GM23338 (cell line): ENCODE data around the gene OR14A16. TPM values are rescaled to one million over a fixed set of nuclear protein-coding genes. Genes with fewer than 3 reads are reported as not detected.
A peak's percentile ranks its signal among the peaks of the same experiment; 100 is the strongest.

Experiments
- ATAC-seq: fragments of 200-7000 bp; cut with Tn5 transposase; 3 replicates; pipeline ENCODE4 v1.9.1; 2020
- DNase-seq: peaks from one replicate; pipeline ENCODE4 v3.0.0-alpha.2; 2015; ENCODE audit warnings: low spot score
- H2AFZ ChIP-seq: fragments of 200-600 bp; sonication (generic); 2 replicates; pipeline ENCODE4 v1.8.0; 2016; ENCODE audit warnings: antibody characterized with exemption, mild to moderate bottlenecking, moderate library complexity
- H3F3A ChIP-seq: fragments of 200-600 bp; sonication (generic); replicated peaks from 2 replicates; pipeline ENCODE4 v1.8.0; 2017; ENCODE audit warnings: antibody characterized with exemption, mixed run types, low read depth
- H3K27ac ChIP-seq: fragments of 200-600 bp; sonication (generic); 2 replicates; pipeline ENCODE4 v1.6.1; 2016; ENCODE audit warnings: low read depth
- H3K27me3 ChIP-seq: fragments of 200-600 bp; sonication (generic); 2 replicates; pipeline ENCODE4 v1.8.0; 2016; ENCODE audit warnings: mild to moderate bottlenecking, mixed run types, moderate library complexity; ENCODE audit not compliant: insufficient read depth
- H3K36me3 ChIP-seq: fragments of 200-600 bp; sonication (generic); 2 replicates; pipeline ENCODE4 v1.8.0; 2016; ENCODE audit warnings: mild to moderate bottlenecking; ENCODE audit not compliant: insufficient read depth
- H3K4me1 ChIP-seq: fragments of 200-600 bp; sonication (generic); 2 replicates; pipeline ENCODE4 v1.8.0; 2016; ENCODE audit warnings: mild to moderate bottlenecking, moderate library complexity; ENCODE audit not compliant: insufficient read depth
- H3K4me2 ChIP-seq: fragments of 200-600 bp; sonication (generic); 2 replicates; pipeline ENCODE4 v1.7.1; 2017; ENCODE audit warnings: mixed run types
- H3K4me3 ChIP-seq: fragments of 200-600 bp; sonication (generic); 2 replicates; pipeline ENCODE4 v1.6.1; 2016; ENCODE audit warnings: mixed run types
- H3K79me2 ChIP-seq: fragments of 200-600 bp; sonication (generic); replicated peaks from 2 replicates; pipeline ENCODE4 v1.8.0; 2017; ENCODE audit warnings: mild to moderate bottlenecking; ENCODE audit not compliant: insufficient read depth
- H3K9me2 ChIP-seq: fragments of 200-600 bp; sonication (generic); 2 replicates; pipeline ENCODE4 v1.8.0; 2017; ENCODE audit not compliant: insufficient read depth
- H4K20me1 ChIP-seq: fragments of 200-600 bp; sonication (generic); replicated peaks from 2 replicates; pipeline ENCODE4 v1.8.0; 2017; ENCODE audit warnings: mild to moderate bottlenecking; ENCODE audit not compliant: insufficient read depth
- H3K27ac Mint-ChIP-seq: 2 replicates; pipeline ENCODE4 v1.8.0; 2020; ENCODE audit warnings: inconsistent platforms, mild to moderate bottlenecking, moderate library complexity, mixed read lengths
- H3K27me3 Mint-ChIP-seq: 3 replicates; pipeline ENCODE4 v1.8.0; 2022; ENCODE audit warnings: low read depth, mild to moderate bottlenecking, moderate library complexity, mixed read lengths, inconsistent platforms; ENCODE audit not compliant: insufficient read depth, poor library complexity
- H3K36me3 Mint-ChIP-seq: 3 replicates; pipeline ENCODE4 v1.8.0; 2021; ENCODE audit warnings: low read depth, mild to moderate bottlenecking, inconsistent platforms, moderate library complexity, mixed read lengths
- H3K4me1 Mint-ChIP-seq: 3 replicates; pipeline ENCODE4 v1.8.0; 2020; ENCODE audit warnings: mild to moderate bottlenecking, inconsistent platforms, mixed read lengths
- H3K4me3 Mint-ChIP-seq: 3 replicates; pipeline ENCODE4 v1.8.0; 2021; ENCODE audit warnings: moderate library complexity, mild to moderate bottlenecking, inconsistent platforms, mixed read lengths
- H3K9me3 Mint-ChIP-seq: 3 replicates; pipeline ENCODE4 v1.8.0; 2020; ENCODE audit warnings: moderate library complexity, mild to moderate bottlenecking, inconsistent platforms, mixed read lengths
- CREB1 ChIP-seq: fragments of 250-450 bp; sonication (Bioruptor Pico); IDR thresholded peaks from 2 replicates; pipeline ENCODE4 v1.5.0; 2020; ENCODE audit warnings: low read depth, mild to moderate bottlenecking, moderate library complexity
- EZH2phosphoT487 ChIP-seq: fragments of 200-600 bp; sonication (generic); IDR thresholded peaks from one replicate; pipeline ENCODE4 v1.8.1; 2018; ENCODE audit warnings: antibody characterized with exemption; ENCODE audit not compliant: unreplicated experiment
- ZNF331 ChIP-seq: fragments of 250-450 bp; sonication (Bioruptor Pico); IDR thresholded peaks from 2 replicates; pipeline ENCODE4 v1.5.0; 2020; ENCODE audit warnings: low read depth, mild to moderate bottlenecking, moderate library complexity
- polyA plus RNA-seq: library from polyadenylated mRNA; unstranded; fragments of >200 nt; fragmentation: Nextera tagmentation; extraction: Ambion mirVana; gene quantifications from 2 replicates; pipeline ENCODE4 v1.2.1, GENCODE V29; 2016
- total RNA-seq: library from RNA; depleted of rRNA; stranded (reverse); fragments of >200 nt; shearing (Covaris generic); gene quantifications from 2 replicates; pipeline ENCODE4 v1.2.3, GENCODE V29; 2014
- TF ChIP-seq, protein P1 (sequence below): IDR thresholded peaks from 2 replicates; pipeline ENCODE4 v1.6.1; 2016; ENCODE audit warnings: antibody characterized with exemption
- TF ChIP-seq, protein P2 (sequence below): fragments of 250-450 bp; sonication (Bioruptor Pico); IDR thresholded peaks from 2 replicates; pipeline ENCODE4 v1.5.0; 2020; ENCODE audit warnings: mild to moderate bottlenecking, moderate library complexity

The OR14A16 gene
- total and polyA plus RNA-seq, 2 experiments from 2014 or later: 0.34 TPM; not detected in 1

DNA sequence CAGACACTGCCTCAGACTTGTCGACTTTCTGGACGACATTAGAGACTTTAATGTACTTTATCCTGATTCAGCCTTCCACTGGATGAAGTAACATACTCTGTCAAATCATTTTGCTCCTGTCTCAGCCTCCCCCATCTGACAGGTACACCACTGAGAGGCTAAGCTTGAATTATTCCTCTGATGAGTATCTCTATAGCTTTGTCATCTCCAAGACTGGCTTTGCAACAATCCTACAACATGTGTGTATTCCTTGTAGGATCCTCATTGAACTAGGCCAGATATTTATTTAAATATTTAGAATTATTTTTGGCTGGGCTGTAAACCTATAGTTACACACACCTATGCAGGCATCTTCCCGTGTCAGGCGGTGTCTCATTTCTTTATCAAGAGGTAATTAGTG is 32.0 kb upstream of the OR14A16 start (continued):
- TF ChIP-seq, protein P1, sequence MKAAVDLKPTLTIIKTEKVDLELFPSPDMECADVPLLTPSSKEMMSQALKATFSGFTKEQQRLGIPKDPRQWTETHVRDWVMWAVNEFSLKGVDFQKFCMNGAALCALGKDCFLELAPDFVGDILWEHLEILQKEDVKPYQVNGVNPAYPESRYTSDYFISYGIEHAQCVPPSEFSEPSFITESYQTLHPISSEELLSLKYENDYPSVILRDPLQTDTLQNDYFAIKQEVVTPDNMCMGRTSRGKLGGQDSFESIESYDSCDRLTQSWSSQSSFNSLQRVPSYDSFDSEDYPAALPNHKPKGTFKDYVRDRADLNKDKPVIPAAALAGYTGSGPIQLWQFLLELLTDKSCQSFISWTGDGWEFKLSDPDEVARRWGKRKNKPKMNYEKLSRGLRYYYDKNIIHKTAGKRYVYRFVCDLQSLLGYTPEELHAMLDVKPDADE: no peak
- TF ChIP-seq, protein P2, sequence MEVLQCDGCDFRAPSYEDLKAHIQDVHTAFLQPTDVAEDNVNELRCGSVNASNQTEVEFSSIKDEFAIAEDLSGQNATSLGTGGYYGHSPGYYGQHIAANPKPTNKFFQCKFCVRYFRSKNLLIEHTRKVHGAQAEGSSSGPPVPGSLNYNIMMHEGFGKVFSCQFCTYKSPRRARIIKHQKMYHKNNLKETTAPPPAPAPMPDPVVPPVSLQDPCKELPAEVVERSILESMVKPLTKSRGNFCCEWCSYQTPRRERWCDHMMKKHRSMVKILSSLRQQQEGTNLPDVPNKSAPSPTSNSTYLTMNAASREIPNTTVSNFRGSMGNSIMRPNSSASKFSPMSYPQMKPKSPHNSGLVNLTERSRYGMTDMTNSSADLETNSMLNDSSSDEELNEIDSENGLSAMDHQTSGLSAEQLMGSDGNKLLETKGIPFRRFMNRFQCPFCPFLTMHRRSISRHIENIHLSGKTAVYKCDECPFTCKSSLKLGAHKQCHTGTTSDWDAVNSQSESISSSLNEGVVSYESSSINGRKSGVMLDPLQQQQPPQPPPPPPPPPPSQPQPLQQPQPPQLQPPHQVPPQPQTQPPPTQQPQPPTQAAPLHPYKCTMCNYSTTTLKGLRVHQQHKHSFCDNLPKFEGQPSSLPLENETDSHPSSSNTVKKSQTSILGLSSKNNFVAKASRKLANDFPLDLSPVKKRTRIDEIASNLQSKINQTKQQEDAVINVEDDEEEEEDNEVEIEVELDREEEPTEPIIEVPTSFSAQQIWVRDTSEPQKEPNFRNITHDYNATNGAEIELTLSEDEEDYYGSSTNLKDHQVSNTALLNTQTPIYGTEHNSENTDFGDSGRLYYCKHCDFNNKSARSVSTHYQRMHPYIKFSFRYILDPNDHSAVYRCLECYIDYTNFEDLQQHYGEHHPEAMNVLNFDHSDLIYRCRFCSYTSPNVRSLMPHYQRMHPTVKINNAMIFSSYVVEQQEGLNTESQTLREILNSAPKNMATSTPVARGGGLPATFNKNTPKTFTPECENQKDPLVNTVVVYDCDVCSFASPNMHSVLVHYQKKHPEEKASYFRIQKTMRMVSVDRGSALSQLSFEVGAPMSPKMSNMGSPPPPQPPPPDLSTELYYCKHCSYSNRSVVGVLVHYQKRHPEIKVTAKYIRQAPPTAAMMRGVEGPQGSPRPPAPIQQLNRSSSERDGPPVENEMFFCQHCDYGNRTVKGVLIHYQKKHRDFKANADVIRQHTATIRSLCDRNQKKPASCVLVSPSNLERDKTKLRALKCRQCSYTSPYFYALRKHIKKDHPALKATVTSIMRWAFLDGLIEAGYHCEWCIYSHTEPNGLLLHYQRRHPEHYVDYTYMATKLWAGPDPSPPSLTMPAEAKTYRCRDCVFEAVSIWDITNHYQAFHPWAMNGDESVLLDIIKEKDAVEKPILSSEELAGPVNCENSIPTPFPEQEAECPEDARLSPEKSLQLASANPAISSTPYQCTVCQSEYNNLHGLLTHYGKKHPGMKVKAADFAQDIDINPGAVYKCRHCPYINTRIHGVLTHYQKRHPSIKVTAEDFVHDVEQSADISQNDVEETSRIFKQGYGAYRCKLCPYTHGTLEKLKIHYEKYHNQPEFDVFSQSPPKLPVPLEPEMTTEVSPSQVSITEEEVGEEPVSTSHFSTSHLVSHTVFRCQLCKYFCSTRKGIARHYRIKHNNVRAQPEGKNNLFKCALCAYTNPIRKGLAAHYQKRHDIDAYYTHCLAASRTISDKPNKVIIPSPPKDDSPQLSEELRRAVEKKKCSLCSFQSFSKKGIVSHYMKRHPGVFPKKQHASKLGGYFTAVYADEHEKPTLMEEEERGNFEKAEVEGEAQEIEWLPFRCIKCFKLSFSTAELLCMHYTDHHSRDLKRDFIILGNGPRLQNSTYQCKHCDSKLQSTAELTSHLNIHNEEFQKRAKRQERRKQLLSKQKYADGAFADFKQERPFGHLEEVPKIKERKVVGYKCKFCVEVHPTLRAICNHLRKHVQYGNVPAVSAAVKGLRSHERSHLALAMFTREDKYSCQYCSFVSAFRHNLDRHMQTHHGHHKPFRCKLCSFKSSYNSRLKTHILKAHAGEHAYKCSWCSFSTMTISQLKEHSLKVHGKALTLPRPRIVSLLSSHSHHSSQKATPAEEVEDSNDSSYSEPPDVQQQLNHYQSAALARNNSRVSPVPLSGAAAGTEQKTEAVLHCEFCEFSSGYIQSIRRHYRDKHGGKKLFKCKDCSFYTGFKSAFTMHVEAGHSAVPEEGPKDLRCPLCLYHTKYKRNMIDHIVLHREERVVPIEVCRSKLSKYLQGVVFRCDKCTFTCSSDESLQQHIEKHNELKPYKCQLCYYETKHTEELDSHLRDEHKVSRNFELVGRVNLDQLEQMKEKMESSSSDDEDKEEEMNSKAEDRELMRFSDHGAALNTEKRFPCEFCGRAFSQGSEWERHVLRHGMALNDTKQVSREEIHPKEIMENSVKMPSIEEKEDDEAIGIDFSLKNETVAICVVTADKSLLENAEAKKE: no peak
- TF ChIP-seq ZNF331 (CRISPR knock-in tag): no peak

DNA sequence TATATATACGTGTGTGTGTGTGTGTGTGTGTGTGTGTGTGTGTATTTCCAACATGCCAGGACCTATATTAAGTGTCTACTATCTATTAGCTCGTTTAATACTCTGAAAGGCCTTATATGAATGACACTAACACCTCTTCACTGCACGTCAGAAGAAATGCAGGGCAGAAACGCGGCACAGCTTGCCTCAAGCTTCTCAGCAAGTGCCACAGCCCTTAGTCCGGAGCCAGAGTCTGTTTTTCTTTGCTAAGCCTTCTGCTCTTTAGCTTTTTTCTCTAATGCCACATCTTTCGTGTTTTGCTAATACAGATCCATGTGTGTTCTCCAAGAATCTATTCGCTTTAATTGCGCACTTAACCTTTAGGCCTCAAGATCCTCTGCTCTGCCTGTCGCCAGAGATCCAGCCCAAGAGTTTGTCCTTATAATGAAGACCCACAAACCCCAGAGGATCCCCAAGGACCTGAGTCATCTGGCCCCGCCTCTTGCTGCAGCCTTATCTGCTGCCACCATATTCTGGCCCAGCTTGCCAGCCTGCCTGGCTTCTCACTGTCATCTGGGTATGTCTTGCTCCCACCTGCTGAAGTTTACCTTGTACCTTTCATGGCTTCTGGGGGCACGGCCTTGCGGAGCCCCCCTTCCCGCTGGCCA is 31.1 kb upstream of the OR14A16 start:
- H3K27ac ChIP-seq: no peak overlapping the region
- Mint-ChIP-seq H3K27ac (no peak overlapping the region), H3K9me3 (peaks cover 76% of the 10 kb centered on the region), H3K4me1 (peaks cover 6% of the 10 kb centered on the region), H3K27me3 (peaks cover 16% of the 10 kb centered on the region), H3K36me3 (peaks cover 6% of the 10 kb centered on the region; the same call in 2 of the 3 replicates), H3K4me3 (no peak overlapping the region)
- H3K4me3 ChIP-seq: no peak overlapping the region
- H3K27me3 ChIP-seq: peaks cover 18% of the 10 kb centered on the region
- no peak overlapping the region for H3K4me2 ChIP-seq
- no peaks in the 10 kb centered on the region for H3F3A ChIP-seq
- no peaks in the 10 kb centered on the region for H4K20me1 ChIP-seq
- H3K4me1 ChIP-seq: peaks cover 6% of the 10 kb centered on the region; the same call in 1 of the 2 replicates
- H2AFZ ChIP-seq: peak overlapping the region; percentile 66; the same call in 1 of the 2 replicates
- H3K79me2 ChIP-seq: no peaks in the 10 kb centered on the region
- peak; percentile 21 for DNase-seq
- TF ChIP-seq CREB1 (CRISPR knock-in tag) (no peak), EZH2phosphoT487 (no peak)
- H3K9me2 ChIP-seq: no peaks in the 10 kb centered on the region
- no peaks in the 10 kb centered on the region for H3K36me3 ChIP-seq
- no peak for ATAC-seq
